Measurements from ENCODE around the gene SRSF7. TPM values are rescaled to one million over a fixed set of nuclear protein-coding genes. Genes with fewer than 3 reads are reported as not detected.
A peak's percentile ranks its signal among the peaks of the same experiment; 100 is the strongest.
"Not testable (repeated sequence)": the region's sequence is repeated elsewhere in the genome, so short reads cannot be mapped to it uniquely, and the experiment has no call there.

Gene SRSF7
- total RNA-seq, 1 experiment from 2014 or later, result 299 TPM

GRCh38 chr2:38706846-38707345 lies 44.3 kb downstream of the SRSF7 start:
- H3K4me1 Mint-ChIP-seq, result peaks cover 16% of the 10 kb centered on the region
- no peak for TF ChIP-seq NFATC4 (CRISPR knock-in tag; IDR thresholded peaks at IDR 0.05)
- no peak for TF ChIP-seq NR3C1 (CRISPR knock-in tag; conservative IDR thresholded peaks at IDR 0.05; ENCODE audit: low read depth)
- TF ChIP-seq ZNF317 (CRISPR knock-in tag; IDR thresholded peaks at IDR 0.05; ENCODE audit: borderline replicate concordance, low read depth), result no peak
- TF ChIP-seq HMGA2 (CRISPR knock-in tag; IDR thresholded peaks at IDR 0.05), result no peak
- TF ChIP-seq SMAD4 (CRISPR knock-in tag; IDR thresholded peaks at IDR 0.05), result no peak
- no peak for TF ChIP-seq ZNF416 (CRISPR knock-in tag; IDR thresholded peaks at IDR 0.05)
- TF ChIP-seq ATF3 (CRISPR knock-in tag; conservative IDR thresholded peaks at IDR 0.05), result no peak
- no peak for TF ChIP-seq FOXK1 (CRISPR knock-in tag; IDR thresholded peaks at IDR 0.05)
- TF ChIP-seq RELA (CRISPR knock-in tag; IDR thresholded peaks at IDR 0.05; ENCODE audit: borderline replicate concordance), result no peak
- no peak for TF ChIP-seq E2F1 (CRISPR knock-in tag; IDR thresholded peaks at IDR 0.05)
- TF ChIP-seq ZSCAN18 (CRISPR knock-in tag; IDR thresholded peaks at IDR 0.05), result no peak
- no peak for TF ChIP-seq ZNF121 (CRISPR knock-in tag; IDR thresholded peaks at IDR 0.05)
- no peak for TF ChIP-seq ZNF396 (CRISPR knock-in tag; IDR thresholded peaks at IDR 0.05; ENCODE audit: borderline replicate concordance)
- no peak for TF ChIP-seq ATF2 (CRISPR knock-in tag; IDR thresholded peaks at IDR 0.05; ENCODE audit: borderline replicate concordance, low read depth)
- TF ChIP-seq CREM (CRISPR knock-in tag; IDR thresholded peaks at IDR 0.05), result no peak
- no peak for TF ChIP-seq FOXP4 (CRISPR knock-in tag; IDR thresholded peaks at IDR 0.05)
- no peak for TF ChIP-seq NFE2L1 (CRISPR knock-in tag; IDR thresholded peaks at IDR 0.05)
- ATAC-seq (no peak), DNase-seq (ENCODE audit: low spot score) (no peak)
- peak overlapping the region; percentile 14 for H3K27ac Mint-ChIP-seq
- no peaks in the 10 kb centered on the region for H3K27me3 Mint-ChIP-seq (ENCODE audit: low read depth)
- no peak overlapping the region for H3K4me3 Mint-ChIP-seq
- POLR2A ChIA-PET, result interaction anchor here (0.7 to 1.0 kb wide), 2 partner anchors 45 to 104 kb away, joined by 3 to 6 read pairs; partner anchors contain the start of genes HNRNPLL and SRSF7
- H3K36me3 Mint-ChIP-seq, result peaks cover 5% of the 10 kb centered on the region
- peaks cover 5% of the 10 kb centered on the region for H3K9me3 Mint-ChIP-seq
- CTCF ChIA-PET, result no interaction called here

- DNase-seq (ENCODE audit: low spot score), result no peak
- TF ChIP-seq MXD4 (CRISPR knock-in tag; IDR thresholded peaks at IDR 0.05; ENCODE audit: borderline replicate concordance) (no peak), E2F4 (CRISPR knock-in tag; IDR thresholded peaks at IDR 0.05; ENCODE audit: borderline replicate concordance, low read depth) (no peak), SMAD3 (CRISPR knock-in tag; IDR thresholded peaks at IDR 0.05; ENCODE audit: borderline replicate concordance) (no peak), ATF6 (CRISPR knock-in tag; IDR thresholded peaks at IDR 0.05) (no peak), E2F5 (CRISPR knock-in tag; IDR thresholded peaks at IDR 0.05) (no peak)
- CTCF ChIA-PET, result interaction anchor here (1.5 kb wide), 1 partner anchor 101 kb away, joined by 5 read pairs; no protein-coding TSS in a partner anchor
- Mint-ChIP-seq H3K36me3 (no peaks in the 10 kb centered on the region), H3K4me3 (no peak overlapping the region), H3K4me1 (peaks cover 12% of the 10 kb centered on the region), H3K27me3 (ENCODE audit: low read depth) (no peaks in the 10 kb centered on the region), H3K9me3 (no peaks in the 10 kb centered on the region), H3K27ac (no peak overlapping the region)
- POLR2A ChIA-PET, result no interaction called here
- no peak for ATAC-seq
These were observed 46.5 kb downstream of the SRSF7 start for GRCh38 chr2:38704664-38705063.

GRCh38 chr2:38703336-38703735 lies 47.8 kb downstream of the SRSF7 start:
- H3K9me3 Mint-ChIP-seq; H3K4me3 Mint-ChIP-seq; H3K36me3 Mint-ChIP-seq; H3K27ac Mint-ChIP-seq; DNase-seq (ENCODE audit: low spot score); ATAC-seq; POLR2A ChIA-PET; H3K4me1 Mint-ChIP-seq; H3K27me3 Mint-ChIP-seq (ENCODE audit: low read depth): not testable (repeated sequence)
- CTCF ChIA-PET, result interaction anchor here (1.5 kb wide), 1 partner anchor 122 kb away, joined by 8 read pairs; no protein-coding TSS in a partner anchor

All from WTC11 (cell line).